Stomach (tissue), 9 donors: ENCODE results near the gene AIG1. TPM values are rescaled to one million over a fixed set of nuclear protein-coding genes. Genes with fewer than 3 reads are reported as not detected.

Source experiments
- DNase-seq, 2 donors: peaks; one replicate each; pipeline versions ENCODE4 v3.0.0 to v3.0.0-alpha.2; 2013 to 2019
- H3K27ac ChIP-seq, 5 donors: fragments of 200-600 bp in 4 of 5; sonication (generic) in 4 of 5; one replicate each; pipeline ENCODE4 v1.5.1; 2013 to 2019; ENCODE audit warnings: mild to moderate bottlenecking in 1 of 5, moderate library complexity in 1 of 5
- H3K27me3 ChIP-seq, 3 donors: fragments of 200-600 bp; sonication (generic); one replicate each; pipeline ENCODE4 v1.5.1; 2017 to 2019; ENCODE audit warnings: mixed run types in 1 of 3
- H3K36me3 ChIP-seq, 4 donors: fragments of 200-600 bp; sonication (generic); 1 replicate in 3 of 4; 2 replicates in 1 of 4; pipeline ENCODE4 v1.5.1; 2016 to 2019
- H3K4me1 ChIP-seq, 4 donors: fragments of 200-600 bp; sonication (generic); one replicate each; pipeline ENCODE4 v1.5.1; 2016 to 2019
- H3K4me3 ChIP-seq, 4 donors: fragments of 200-600 bp; sonication (generic) in 3 of 4; one replicate each; pipeline ENCODE4 v1.5.1; 2016 to 2019; ENCODE audit warnings: mild to moderate bottlenecking in 1 of 4
- H3K9me3 ChIP-seq, 4 donors: fragments of 200-600 bp; sonication (generic); one replicate each; pipeline ENCODE4 v1.5.1; 2016 to 2019
- EP300 ChIP-seq: sonication (generic); formaldehyde crosslinking; IDR thresholded peaks from one replicate; pipeline ENCODE4 v1.6.1; 2017; ENCODE audit warnings: antibody characterized with exemption
- POLR2A ChIP-seq, 4 donors: fragments of 450-650 bp; IDR thresholded peaks; one replicate each; pipeline ENCODE4 v1.6.1; 2016; ENCODE audit warnings: antibody characterized with exemption in 4 of 4, control low read depth in 2 of 4, mild to moderate bottlenecking in 1 of 4, moderate library complexity in 1 of 4
- POLR2AphosphoS5 ChIP-seq, 3 donors: sonication (generic); formaldehyde crosslinking; IDR thresholded peaks; one replicate each; pipeline ENCODE4 v1.6.1; 2016; ENCODE audit warnings: antibody characterized with exemption in 3 of 3
- WGBS, 5 donors: extraction: QIAGEN DNeasy Blood & Tissue Kit in 3 of 5; methylation state at CpG; one replicate each; pipeline versions ENCODE4 v1.1.5 to v1.1.7; 2013 to 2018; 5-methylcytosine and 5-hydroxymethylcytosine counted together
- intact Hi-C: fragments of 100-400 bp; cut with DNase I; formaldehyde crosslinking; loops from one replicate; pipeline ENCODE4 v1.15.1; 2023; ENCODE audit warnings: low total_unique reads
- polyA plus RNA-seq, 3 donors: library from polyadenylated mRNA; stranded (reverse); fragments of 200-250 nt; gene quantifications; one replicate each; pipeline ENCODE4 v1.2.3, GENCODE V29; 2013
- total RNA-seq, 5 donors: library from RNA; depleted of rRNA; stranded (reverse); fragments of >200 nt; gene quantifications; one replicate each; pipeline versions ENCODE4 v1.1.0 to v1.2.3, GENCODE V29; 2014 to 2016
- TF ChIP-seq, protein P1 (sequence below), 7 experiments: fragments of 450-650 bp in 4 of 7; fragments of 200-600 bp in 3 of 7; sonication (generic) in 3 of 7; IDR thresholded peaks; one replicate each; pipeline ENCODE4 v1.5.1; 2016 to 2019; ENCODE audit warnings: antibody characterized with exemption in 7 of 7, control low read depth in 2 of 7, mild to moderate bottlenecking in 1 of 7
- donor health status: healthy with polysubstance abuse.
- donor health status: Bipolar disorder and iron deficiency.
- donor health status: healthy.

AIG1 gene
- total and polyA plus RNA-seq, 8 donors: 10.8 to 220 (median 29.7) TPM; not detected in 1

GRCh38 chr6:143346004-143346403 lies 285.3 kb downstream of the AIG1 start:
- Histone ChIP-seq H3K36me3 (peaks cover 0 to 4% (median 0%) of the 10 kb centered on the region in 4 donors), H3K4me3 (no peak overlapping the region), H3K4me1 (no peaks in the 10 kb centered on the region), H3K27ac (no peak overlapping the region), H3K27me3 (no peaks in the 10 kb centered on the region), H3K9me3 (no peaks in the 10 kb centered on the region)
- no peak for DNase-seq
- intact Hi-C loops: no loop called here
- TF ChIP-seq POLR2A (IDR thresholded peaks at IDR 0.05) (no peak), POLR2AphosphoS5 (IDR thresholded peaks at IDR 0.05) (no peak), EP300 (no peak)
- TF ChIP-seq, protein P1, sequence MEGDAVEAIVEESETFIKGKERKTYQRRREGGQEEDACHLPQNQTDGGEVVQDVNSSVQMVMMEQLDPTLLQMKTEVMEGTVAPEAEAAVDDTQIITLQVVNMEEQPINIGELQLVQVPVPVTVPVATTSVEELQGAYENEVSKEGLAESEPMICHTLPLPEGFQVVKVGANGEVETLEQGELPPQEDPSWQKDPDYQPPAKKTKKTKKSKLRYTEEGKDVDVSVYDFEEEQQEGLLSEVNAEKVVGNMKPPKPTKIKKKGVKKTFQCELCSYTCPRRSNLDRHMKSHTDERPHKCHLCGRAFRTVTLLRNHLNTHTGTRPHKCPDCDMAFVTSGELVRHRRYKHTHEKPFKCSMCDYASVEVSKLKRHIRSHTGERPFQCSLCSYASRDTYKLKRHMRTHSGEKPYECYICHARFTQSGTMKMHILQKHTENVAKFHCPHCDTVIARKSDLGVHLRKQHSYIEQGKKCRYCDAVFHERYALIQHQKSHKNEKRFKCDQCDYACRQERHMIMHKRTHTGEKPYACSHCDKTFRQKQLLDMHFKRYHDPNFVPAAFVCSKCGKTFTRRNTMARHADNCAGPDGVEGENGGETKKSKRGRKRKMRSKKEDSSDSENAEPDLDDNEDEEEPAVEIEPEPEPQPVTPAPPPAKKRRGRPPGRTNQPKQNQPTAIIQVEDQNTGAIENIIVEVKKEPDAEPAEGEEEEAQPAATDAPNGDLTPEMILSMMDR (IDR thresholded peaks at IDR 0.05): no peak

DNA sequence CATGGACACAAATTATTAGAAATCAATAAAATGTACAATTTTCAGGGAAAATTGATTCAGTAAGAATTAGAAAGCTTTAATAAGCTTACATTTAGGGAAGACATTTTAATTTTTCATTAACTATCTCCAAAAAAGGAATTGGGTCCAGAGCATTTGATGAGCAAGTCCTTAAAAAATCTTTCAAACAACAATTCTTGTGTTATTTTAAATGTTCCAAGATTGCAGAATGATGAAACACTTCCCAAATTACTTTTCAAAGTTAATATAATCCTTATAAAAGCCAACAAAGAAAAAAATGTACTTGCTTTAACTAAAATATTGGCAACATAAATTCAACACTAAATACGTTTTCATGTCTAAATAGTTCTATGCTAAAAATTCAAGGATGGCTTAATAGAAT lies 287.8 kb downstream of the AIG1 start:
- no peaks in the 10 kb centered on the region for H3K36me3 ChIP-seq

GRCh38 chr6:143349530-143349929 lies 288.8 kb downstream of the AIG1 start:
- no peak overlapping the region for H3K4me3 ChIP-seq
- no peak overlapping the region for H3K27ac ChIP-seq
- no peak for DNase-seq
- no peak for TF ChIP-seq POLR2A (IDR thresholded peaks at IDR 0.05)
- no peak for TF ChIP-seq POLR2AphosphoS5 (IDR thresholded peaks at IDR 0.05)
- no peak for TF ChIP-seq EP300
- TF ChIP-seq, protein P1 (IDR thresholded peaks at IDR 0.05): no peak
- no peaks in the 10 kb centered on the region for H3K27me3 ChIP-seq
- intact Hi-C loops: no loop called here
- no peaks in the 10 kb centered on the region for H3K9me3 ChIP-seq
- H3K36me3 ChIP-seq: no peaks in the 10 kb centered on the region
- 84 to 97% (median 88%) methylated on average over 1 of the region's 1 CpG for WGBS, 5 donors
- no peaks in the 10 kb centered on the region for H3K4me1 ChIP-seq

More for the DNA sequence above, 287.8 kb downstream of the AIG1 start:
- Histone ChIP-seq H3K4me3 (no peak overlapping the region), H3K9me3 (no peaks in the 10 kb centered on the region), H3K4me1 (no peaks in the 10 kb centered on the region), H3K27ac (no peak overlapping the region), H3K27me3 (no peaks in the 10 kb centered on the region)
- no peak for DNase-seq
- 58 to 67% (median 63%) methylated on average over 1 of the region's 1 CpG for WGBS, 5 donors
- TF ChIP-seq EP300 (no peak), POLR2AphosphoS5 (IDR thresholded peaks at IDR 0.05) (no peak), POLR2A (IDR thresholded peaks at IDR 0.05) (no peak)
- TF ChIP-seq, protein P1 (IDR thresholded peaks at IDR 0.05): no peak
- intact Hi-C loops: no loop called here

DNA sequence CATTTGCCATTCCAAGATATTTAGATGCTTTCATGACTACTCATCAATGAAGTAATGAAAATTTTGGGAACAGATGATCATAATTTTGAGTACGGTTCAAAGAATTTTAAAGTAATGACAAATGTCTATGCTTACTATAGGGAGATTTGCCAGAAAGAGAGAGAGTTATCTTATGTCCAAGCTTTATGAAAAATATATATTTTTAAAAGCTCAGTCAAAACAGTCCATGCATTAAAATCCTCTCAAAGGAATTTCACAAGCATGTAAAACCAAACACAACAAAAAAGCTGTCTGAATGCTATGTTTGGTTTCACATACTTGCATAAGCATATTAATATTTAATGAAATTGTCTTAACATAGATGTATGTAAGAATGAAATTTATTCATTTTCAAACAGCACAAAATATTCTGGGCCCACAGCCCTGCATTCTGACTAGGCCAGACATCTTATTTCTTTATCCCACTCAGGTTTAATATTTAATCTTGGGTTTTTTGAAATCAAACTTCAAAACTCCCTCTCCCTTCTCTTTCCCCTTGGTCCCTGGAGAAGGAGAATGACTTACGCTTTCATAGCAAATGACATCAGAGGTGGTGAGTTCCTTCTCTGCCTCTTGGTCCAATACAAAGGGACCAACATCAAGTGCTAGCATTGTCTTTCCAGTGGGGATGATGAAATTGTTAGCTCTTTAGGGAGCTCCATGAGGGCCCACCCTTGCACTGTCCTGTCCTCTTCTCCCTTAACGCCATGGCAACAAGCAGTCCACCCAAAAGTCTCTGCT lies 295.6 kb downstream of the AIG1 start:
- Histone ChIP-seq H3K4me1 (no peaks in the 10 kb centered on the region), H3K27me3 (no peaks in the 10 kb centered on the region), H3K36me3 (no peaks in the 10 kb centered on the region), H3K4me3 (no peak overlapping the region), H3K9me3 (peaks cover 0 to 7% (median 4%) of the 10 kb centered on the region in 4 donors), H3K27ac (no peak overlapping the region)
- TF ChIP-seq POLR2A (IDR thresholded peaks at IDR 0.05) (no peak), POLR2AphosphoS5 (IDR thresholded peaks at IDR 0.05) (no peak), EP300 (no peak)
- TF ChIP-seq, protein P1 (IDR thresholded peaks at IDR 0.05): no peak
- 62 to 78% (median 68%) methylated on average over 3 of the region's 3 CpGs for WGBS, 5 donors
- intact Hi-C loops: no loop called here
- DNase-seq: peak in 1 of 2 donors; percentile 9
